Stimulated activated naive CD4-positive, alpha-beta T cell treated with Interleukin-2 at 50 U/mL for 16 hours (primary cell): ENCODE results near the gene SCP2.

Experiments used
- DNase-seq: peaks from one replicate; lab custom pipeline; 2025; lab: John Stamatoyannopoulos, UW

The SCP2 gene

GRCh38 chr1:53068314-53069099 lies 141.4 kb downstream of the SCP2 start:
- no peak for DNase-seq

GRCh38 chr1:53069265-53069662 lies 142.2 kb downstream of the SCP2 start:
- no peak for DNase-seq

- DNase-seq, result no peak
Observed at GRCh38 chr1:53069663-53070327, 142.7 kb downstream of the SCP2 start.

GRCh38 chr1:53070621-53071020 lies 143.5 kb downstream of the SCP2 start:
- no peak for DNase-seq

- no peak for DNase-seq
Observed at GRCh38 chr1:53071167-53071865, 144.2 kb downstream of the SCP2 start.

GRCh38 chr1:53071915-53072314 lies 144.8 kb downstream of the SCP2 start:
- DNase-seq, result no peak

GRCh38 chr1:53073287-53073686 lies 146.2 kb downstream of the SCP2 start:
- DNase-seq, result no peak

- DNase-seq, result no peak
Observed at GRCh38 chr1:53073868-53074311, 146.8 kb downstream of the SCP2 start.

- DNase-seq, result no peak
Observed at GRCh38 chr1:53074313-53075154, 147.5 kb downstream of the SCP2 start.

- DNase-seq, result no peak
Observed at GRCh38 chr1:53075206-53075605, 148.1 kb downstream of the SCP2 start.

- DNase-seq, result no peak
Observed at GRCh38 chr1:53075761-53076163, 148.7 kb downstream of the SCP2 start.

GRCh38 chr1:53076165-53076564 lies 149.1 kb downstream of the SCP2 start:
- DNase-seq, result no peak

GRCh38 chr1:53076721-53077598 lies 149.9 kb downstream of the SCP2 start:
- no peak for DNase-seq

GRCh38 chr1:53077599-53077965 lies 150.5 kb downstream of the SCP2 start:
- DNase-seq, result no peak

GRCh38 chr1:53078333-53079101 lies 151.4 kb downstream of the SCP2 start:
- no peak for DNase-seq

- no peak for DNase-seq
Observed at GRCh38 chr1:53079251-53079650, 152.2 kb downstream of the SCP2 start.

- no peak for DNase-seq
Observed at GRCh38 chr1:53080041-53080440, 153.0 kb downstream of the SCP2 start.

GRCh38 chr1:53080769-53081168 lies 153.7 kb downstream of the SCP2 start:
- DNase-seq, result no peak

GRCh38 chr1:53081384-53082066 lies 154.4 kb downstream of the SCP2 start:
- no peak for DNase-seq
